HEK293T (cell line): Measurements from ENCODE around the gene MARVELD1.

Source experiments
- ARNT ChIP-seq: fragments of 450-650 bp; IDR thresholded peaks from 2 replicates; pipeline ENCODE4 v1.6.1; 2017; ENCODE audit warnings: mild to moderate bottlenecking
- ELF4 ChIP-seq: fragments of 450-650 bp; IDR thresholded peaks from 2 replicates; pipeline ENCODE4 v1.6.1; 2017; ENCODE audit warnings: antibody characterized with exemption
- FOXA1 ChIP-seq: fragments of 450-650 bp; IDR thresholded peaks from 2 replicates; pipeline ENCODE4 v1.6.1; 2016; ENCODE audit warnings: mild to moderate bottlenecking
- FOXK2 ChIP-seq: fragments of 450-650 bp; IDR thresholded peaks from 2 replicates; pipeline ENCODE4 v1.6.1; 2016; ENCODE audit warnings: mild to moderate bottlenecking
- FOXM1 ChIP-seq: fragments of 450-650 bp; IDR thresholded peaks from 2 replicates; pipeline ENCODE4 v1.6.1; 2017; ENCODE audit warnings: mild to moderate bottlenecking, borderline replicate concordance
- SP1 ChIP-seq: fragments of 450-650 bp; IDR thresholded peaks from 2 replicates; pipeline ENCODE4 v1.6.1; 2017
- SUZ12 ChIP-seq: fragments of 450-650 bp; IDR thresholded peaks from 2 replicates; pipeline ENCODE4 v1.6.1; 2016; ENCODE audit warnings: mild to moderate bottlenecking
- TF ChIP-seq, protein P1 (sequence below): fragments of 450-650 bp; IDR thresholded peaks from 2 replicates; pipeline ENCODE4 v1.6.1; 2016

DNA sequence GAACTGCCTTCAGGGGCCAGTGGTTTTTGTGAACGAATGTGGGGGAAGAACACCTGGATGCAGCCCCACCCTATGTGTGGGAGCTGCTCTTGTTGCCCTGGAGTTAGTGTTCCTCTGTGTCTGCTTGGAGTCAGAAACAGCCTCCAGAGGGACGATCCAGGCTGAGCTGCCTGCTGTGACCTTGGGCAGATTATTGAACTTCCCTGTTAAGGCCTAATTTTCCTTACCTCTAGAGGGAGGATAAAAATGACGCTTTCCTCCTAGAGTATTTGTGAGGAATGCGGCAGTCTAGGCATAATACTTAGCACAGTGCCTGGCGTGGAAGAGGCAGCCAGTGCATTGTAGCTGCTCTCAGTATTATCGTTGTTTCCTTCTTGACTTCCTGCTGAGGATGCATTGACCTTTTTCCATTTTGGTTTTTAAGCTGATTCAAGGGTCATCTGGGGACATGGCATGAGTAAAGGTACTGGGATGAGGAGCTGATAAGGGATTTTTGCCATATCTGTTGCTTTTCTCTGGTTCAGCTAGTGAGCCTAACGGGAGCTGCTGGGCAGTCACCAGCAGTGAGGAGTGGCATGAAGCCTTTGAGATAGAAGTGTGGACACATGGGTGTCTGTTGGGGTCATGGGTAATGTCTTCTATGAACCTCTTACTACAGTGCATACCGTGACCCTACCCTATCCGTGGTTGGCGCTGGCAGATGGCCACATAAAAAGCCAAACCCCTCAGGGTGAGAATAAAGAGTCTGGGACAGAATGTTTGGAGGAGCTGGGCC lies 29.8 kb downstream of the MARVELD1 start:
- TF ChIP-seq FOXM1 (no peak), SP1 (no peak), FOXA1 (no peak), SUZ12 (no peak), ELF4 (no peak), ARNT (no peak), FOXK2 (no peak)
- TF ChIP-seq, protein P1, sequence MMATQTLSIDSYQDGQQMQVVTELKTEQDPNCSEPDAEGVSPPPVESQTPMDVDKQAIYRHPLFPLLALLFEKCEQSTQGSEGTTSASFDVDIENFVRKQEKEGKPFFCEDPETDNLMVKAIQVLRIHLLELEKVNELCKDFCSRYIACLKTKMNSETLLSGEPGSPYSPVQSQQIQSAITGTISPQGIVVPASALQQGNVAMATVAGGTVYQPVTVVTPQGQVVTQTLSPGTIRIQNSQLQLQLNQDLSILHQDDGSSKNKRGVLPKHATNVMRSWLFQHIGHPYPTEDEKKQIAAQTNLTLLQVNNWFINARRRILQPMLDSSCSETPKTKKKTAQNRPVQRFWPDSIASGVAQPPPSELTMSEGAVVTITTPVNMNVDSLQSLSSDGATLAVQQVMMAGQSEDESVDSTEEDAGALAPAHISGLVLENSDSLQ = no peak
